SJSA1 (cell line): ENCODE results near the gene SBF1. TPM values are rescaled to one million over a fixed set of nuclear protein-coding genes. Genes with fewer than 3 reads are reported as not detected.
A peak's percentile ranks its signal among the peaks of the same experiment; 100 is the strongest.
"Not testable (repeated sequence)": the region's sequence is repeated elsewhere in the genome, so short reads cannot be mapped to it uniquely, and the experiment has no call there.

Source experiments
- DNase-seq, 2 experiments: peaks; one replicate each; pipeline ENCODE4 v3.0.0-alpha.2; 2015 to 2020; ENCODE audit warnings: low spot score in 2 of 2, low read depth in 1 of 2
- H3K27ac ChIP-seq: fragments of 250-450 bp; sonication (Bioruptor Pico); 2 replicates; pipeline ENCODE4 v1.5.1; 2020; ENCODE audit warnings: mild to moderate bottlenecking, moderate library complexity
- H3K27me3 ChIP-seq: fragments of 250-450 bp; sonication (Bioruptor Pico); replicated peaks from 2 replicates; pipeline ENCODE4 v1.5.1; 2020; ENCODE audit warnings: mild to moderate bottlenecking, moderate library complexity
- H3K36me3 ChIP-seq: fragments of 250-450 bp; sonication (Bioruptor Pico); 2 replicates; pipeline ENCODE4 v1.5.1; 2020; ENCODE audit warnings: mild to moderate bottlenecking
- H3K4me1 ChIP-seq: fragments of 250-450 bp; sonication (Bioruptor Pico); replicated peaks from 2 replicates; pipeline ENCODE4 v1.6.1; 2021; ENCODE audit warnings: mild to moderate bottlenecking
- H3K4me3 ChIP-seq: fragments of 250-450 bp; sonication (Bioruptor Pico); 2 replicates; pipeline ENCODE4 v1.5.1; 2020; ENCODE audit warnings: mild to moderate bottlenecking
- H3K9me3 ChIP-seq: fragments of 250-450 bp; sonication (Bioruptor Pico); replicated peaks from 2 replicates; pipeline ENCODE4 v1.5.1; 2020; ENCODE audit warnings: mild to moderate bottlenecking
- total RNA-seq: library from RNA; depleted of rRNA; stranded (reverse); fragments of >200 nt; shearing (Covaris generic); gene quantifications from 2 replicates; pipeline ENCODE4 v1.2.3, GENCODE V29; 2014

The SBF1 gene
- total RNA-seq, 1 experiment from 2014 or later: 87.9 TPM

GRCh38 chr22:50436841-50437341 is 37.9 kb downstream of the SBF1 start:
- Histone ChIP-seq H3K4me1 (no peaks in the 10 kb centered on the region), H3K4me3 (no peak overlapping the region), H3K36me3 (peaks cover 71% of the 10 kb centered on the region), H3K9me3 (no peaks in the 10 kb centered on the region), H3K27ac (no peak overlapping the region), H3K27me3 (no peaks in the 10 kb centered on the region)
- DNase-seq: no peak

- Histone ChIP-seq H3K9me3 (no peaks in the 10 kb centered on the region), H3K4me3 (no peak overlapping the region), H3K36me3 (peaks cover 73% of the 10 kb centered on the region), H3K27me3 (no peaks in the 10 kb centered on the region), H3K27ac (no peak overlapping the region), H3K4me1 (no peaks in the 10 kb centered on the region)
- no peak for DNase-seq
Observed at GRCh38 chr22:50436015-50436830, 38.6 kb downstream of the SBF1 start.

DNA sequence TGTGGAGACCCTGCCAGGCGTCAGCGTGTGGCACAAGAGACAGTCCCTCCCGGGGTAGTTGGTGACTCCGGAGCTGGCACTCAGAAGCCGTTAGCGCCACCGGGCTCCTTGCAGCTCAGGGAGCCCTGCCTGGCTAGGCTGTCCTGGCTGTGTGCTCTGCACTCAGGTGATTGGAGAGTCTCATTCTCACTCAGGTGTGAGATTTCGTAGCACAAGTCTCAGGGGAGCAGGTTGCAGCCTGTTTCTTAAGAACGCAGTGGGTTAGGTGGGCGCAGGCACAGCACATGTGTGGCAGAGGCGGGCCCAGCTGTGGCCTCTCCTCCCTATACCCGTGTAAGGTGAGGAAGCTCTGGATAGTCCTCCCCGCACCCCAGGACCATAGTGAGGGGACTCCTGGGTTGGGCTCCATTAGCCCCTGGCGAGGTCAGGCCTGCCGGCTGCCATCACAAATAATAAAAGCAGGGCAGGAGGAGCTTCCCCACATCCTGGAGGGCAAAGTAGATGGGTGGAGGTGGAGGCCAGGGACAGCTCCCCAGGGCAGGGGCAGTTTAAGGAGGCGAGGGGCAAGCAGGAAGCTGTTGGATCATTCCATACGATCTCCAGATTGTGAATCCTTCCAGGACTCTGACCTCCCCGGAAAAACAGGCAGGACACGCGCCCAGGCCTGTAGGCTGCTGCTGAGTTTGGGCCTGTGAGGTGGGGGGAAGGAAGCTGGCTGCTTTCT is 39.4 kb downstream of the SBF1 start:
- Histone ChIP-seq H3K27me3 (no peaks in the 10 kb centered on the region), H3K4me1 (no peaks in the 10 kb centered on the region), H3K27ac (no peak overlapping the region), H3K36me3 (peaks cover 71% of the 10 kb centered on the region), H3K9me3 (no peaks in the 10 kb centered on the region), H3K4me3 (no peak overlapping the region)
- DNase-seq: peak in 1 of 2 experiments; percentile 38

DNA sequence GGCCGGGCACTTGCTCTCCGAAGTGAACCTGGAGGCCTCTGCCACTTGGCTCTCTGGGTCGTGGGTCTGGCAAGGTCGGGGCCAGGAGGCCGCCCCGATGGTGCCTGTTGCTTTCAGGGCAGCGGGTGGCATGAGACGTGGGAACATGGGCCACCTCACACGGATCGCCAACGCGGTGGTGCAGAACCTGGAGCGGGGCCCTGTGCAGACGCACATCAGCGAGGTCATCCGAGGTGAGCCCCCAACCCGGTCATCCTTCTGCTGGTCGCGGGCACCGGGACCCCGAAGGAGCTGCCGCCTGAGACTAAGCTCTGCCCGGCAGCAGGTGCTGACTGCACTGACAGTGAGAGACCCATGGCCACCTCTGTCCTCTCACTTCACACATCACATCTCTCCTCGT is 40.0 kb downstream of the SBF1 start:
- peak in 1 of 2 experiments; percentile 43 for DNase-seq
- Histone ChIP-seq H3K4me3 (no peak overlapping the region), H3K9me3 (no peaks in the 10 kb centered on the region), H3K27ac (no peak overlapping the region), H3K4me1 (no peaks in the 10 kb centered on the region), H3K27me3 (no peaks in the 10 kb centered on the region), H3K36me3 (peaks cover 70% of the 10 kb centered on the region)

GRCh38 chr22:50432877-50433510 is 41.8 kb downstream of the SBF1 start:
- H3K27ac ChIP-seq, H3K27me3 ChIP-seq, H3K9me3 ChIP-seq, H3K4me1 ChIP-seq, H3K4me3 ChIP-seq, DNase-seq: not testable (repeated sequence)
- H3K36me3 ChIP-seq: peaks cover 61% of the 10 kb centered on the region

- Histone ChIP-seq H3K36me3 (peaks cover 62% of the 10 kb centered on the region), H3K27me3 (no peaks in the 10 kb centered on the region), H3K4me3 (no peak overlapping the region), H3K27ac (no peak overlapping the region), H3K4me1 (no peaks in the 10 kb centered on the region), H3K9me3 (no peaks in the 10 kb centered on the region)
- DNase-seq: no peak
Observed at GRCh38 chr22:50432131-50432876, 42.5 kb downstream of the SBF1 start.

DNA sequence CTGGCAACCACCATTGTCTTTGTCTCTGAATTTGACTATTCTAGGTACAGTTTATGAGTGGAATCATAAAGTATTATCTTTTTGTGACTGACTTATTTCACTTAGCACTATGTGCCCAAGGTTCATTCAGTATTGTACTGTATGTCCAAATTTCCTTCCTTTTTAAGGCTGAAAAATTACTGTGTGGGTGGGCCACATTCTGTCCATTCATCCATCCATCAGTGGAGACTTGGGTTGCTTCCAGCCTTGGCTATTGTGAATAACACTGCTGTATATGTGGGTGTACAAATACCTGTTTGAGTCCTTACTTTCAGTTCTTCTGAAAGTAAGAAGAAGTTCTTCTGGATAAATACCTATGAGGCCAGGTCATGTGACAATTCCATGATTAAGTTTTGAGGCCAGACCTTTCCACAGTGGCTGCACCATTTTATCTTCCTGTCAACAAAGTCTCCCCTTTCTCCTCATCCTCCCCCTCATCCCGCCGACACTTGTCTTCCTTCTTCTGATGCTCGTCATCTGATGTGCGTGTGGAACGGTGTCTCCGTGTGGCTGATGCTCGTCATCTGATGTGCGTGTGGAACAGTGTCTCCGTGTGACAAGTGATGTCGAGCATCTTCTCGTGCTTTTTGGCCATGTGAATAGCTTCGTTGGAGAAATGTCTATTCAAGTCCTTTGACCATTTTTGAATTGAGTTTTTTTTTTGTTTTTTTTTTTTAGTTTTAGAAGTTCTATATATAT is 49.5 kb downstream of the SBF1 start:
- H3K9me3 ChIP-seq: no peaks in the 10 kb centered on the region
- DNase-seq: no peak
- H3K4me1 ChIP-seq: no peaks in the 10 kb centered on the region
- no peak overlapping the region for H3K27ac ChIP-seq
- H3K27me3 ChIP-seq: no peaks in the 10 kb centered on the region
- H3K36me3 ChIP-seq: peaks cover 68% of the 10 kb centered on the region
- no peak overlapping the region for H3K4me3 ChIP-seq

DNA sequence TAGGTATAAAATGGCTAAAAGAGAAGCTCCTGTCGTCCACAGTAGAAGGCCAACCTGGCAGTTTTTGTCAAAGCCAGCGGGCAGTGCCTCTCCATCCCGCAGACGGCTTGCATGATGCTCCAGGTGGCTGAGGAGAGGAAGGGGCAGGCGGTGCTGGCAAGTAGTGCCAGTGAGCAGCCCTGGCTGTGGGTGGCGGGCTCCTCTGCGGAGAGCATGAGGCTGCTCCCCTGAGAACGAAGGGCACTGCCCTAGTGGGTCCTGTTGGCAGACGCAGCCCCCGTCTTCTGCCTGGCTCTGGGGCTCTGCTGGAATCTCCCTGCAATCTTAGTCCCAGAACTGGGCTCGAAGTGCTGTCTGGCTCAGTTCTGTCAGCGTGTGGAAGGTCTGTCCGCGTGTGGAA is 50.9 kb downstream of the SBF1 start:
- Histone ChIP-seq H3K4me1 (no peaks in the 10 kb centered on the region), H3K36me3 (peaks cover 69% of the 10 kb centered on the region), H3K9me3 (no peaks in the 10 kb centered on the region), H3K4me3 (no peak overlapping the region), H3K27ac (no peak overlapping the region), H3K27me3 (no peaks in the 10 kb centered on the region)
- no peak for DNase-seq

DNA sequence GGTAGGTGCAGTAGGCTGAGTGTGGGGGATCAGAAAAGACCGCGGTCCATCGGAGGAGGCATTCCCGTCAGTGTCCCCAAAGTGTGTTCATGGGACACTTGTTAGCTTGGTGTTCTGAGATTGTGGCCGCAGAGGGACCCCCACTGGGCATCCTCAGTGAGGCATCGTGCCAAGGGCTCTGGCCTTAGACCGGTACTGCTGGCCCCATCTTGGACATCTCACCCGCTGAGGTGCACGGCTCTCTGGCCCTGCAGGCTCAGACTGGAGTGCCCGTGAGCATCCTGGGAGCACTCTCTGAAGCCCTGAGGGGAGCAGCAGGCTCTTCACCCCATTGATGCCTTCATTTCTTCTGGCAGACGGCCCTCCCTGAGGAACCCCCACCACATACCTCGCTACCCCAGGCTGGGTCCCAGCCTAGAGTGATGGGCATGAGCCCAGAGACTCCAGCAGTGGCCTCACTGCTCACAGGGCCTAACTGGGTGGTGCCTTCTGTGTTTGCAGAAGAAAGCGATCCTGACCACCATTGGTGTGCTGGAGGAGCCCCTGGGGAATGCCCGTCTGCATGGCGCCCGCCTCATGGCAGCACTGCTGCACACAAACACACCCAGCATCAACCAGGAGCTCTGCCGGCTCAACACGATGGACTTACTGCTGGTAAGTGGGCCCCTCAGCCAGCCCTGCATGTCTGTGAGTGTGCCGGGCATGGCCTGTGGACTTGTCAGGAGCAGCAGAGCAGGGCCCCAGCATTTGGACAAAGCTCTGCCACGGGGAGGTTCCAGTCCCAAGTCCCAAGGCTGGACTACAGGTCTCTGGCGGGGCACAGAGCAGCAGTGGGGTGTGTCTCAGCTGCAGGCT is 51.6 kb downstream of the SBF1 start:
- H3K36me3 ChIP-seq: peaks cover 73% of the 10 kb centered on the region
- no peak for DNase-seq

GRCh38 chr22:50422046-50422445 is 52.8 kb downstream of the SBF1 start:
- Histone ChIP-seq H3K4me3 (no peak overlapping the region), H3K4me1 (no peaks in the 10 kb centered on the region), H3K9me3 (no peaks in the 10 kb centered on the region), H3K27ac (no peak overlapping the region), H3K27me3 (no peaks in the 10 kb centered on the region), H3K36me3 (peaks cover 73% of the 10 kb centered on the region)
- DNase-seq: no peak

More for the DNA sequence above, 51.6 kb downstream of the SBF1 start:
- Histone ChIP-seq H3K9me3 (no peaks in the 10 kb centered on the region), H3K27me3 (no peaks in the 10 kb centered on the region), H3K4me1 (no peaks in the 10 kb centered on the region), H3K27ac (no peak overlapping the region), H3K4me3 (no peak overlapping the region)

- no peaks in the 10 kb centered on the region for H3K27me3 ChIP-seq
- no peak for DNase-seq
- H3K4me1 ChIP-seq: no peaks in the 10 kb centered on the region
- peaks cover 80% of the 10 kb centered on the region for H3K36me3 ChIP-seq
- H3K9me3 ChIP-seq: no peaks in the 10 kb centered on the region
- no peak overlapping the region for H3K27ac ChIP-seq
- no peak overlapping the region for H3K4me3 ChIP-seq
Observed at GRCh38 chr22:50420581-50420980, 54.3 kb downstream of the SBF1 start.

- Histone ChIP-seq H3K27ac (no peak overlapping the region), H3K9me3 (no peaks in the 10 kb centered on the region), H3K36me3 (peaks cover 83% of the 10 kb centered on the region), H3K27me3 (no peaks in the 10 kb centered on the region), H3K4me3 (no peak overlapping the region), H3K4me1 (no peaks in the 10 kb centered on the region)
- peak in 1 of 2 experiments; percentile 37 for DNase-seq
Observed at GRCh38 chr22:50420015-50420414, 54.8 kb downstream of the SBF1 start.
